H9 (cell line): ENCODE data around the gene PLXNA4. TPM values are rescaled to one million over a fixed set of nuclear protein-coding genes. Genes with fewer than 3 reads are reported as not detected.

ENCODE experiments used
- DNase-seq: peaks from one replicate; pipeline ENCODE4 v3.0.0-alpha.2; 2017
- H2AFZ ChIP-seq: one replicate; pipeline ENCODE4 v1.6.1; 2013; ENCODE audit warnings: mild to moderate bottlenecking, low read length, control low read depth, moderate library complexity
- H2AK5ac ChIP-seq: 2 replicates; pipeline ENCODE4 v1.6.1; 2013; ENCODE audit warnings: low read length, control low read depth, mixed read lengths; ENCODE audit not compliant: insufficient read length
- H2BK120ac ChIP-seq: one replicate; pipeline ENCODE4 v1.6.1; 2013; ENCODE audit warnings: low read depth, mild to moderate bottlenecking, low read length, control low read depth, inconsistent platforms; ENCODE audit not compliant: poor library complexity, severe bottlenecking
- H2BK12ac ChIP-seq: 2 replicates; pipeline ENCODE4 v1.6.1; 2013; ENCODE audit warnings: low read length, control low read depth, mixed read lengths, low read depth; ENCODE audit not compliant: insufficient read length
- H2BK15ac ChIP-seq: 2 replicates; pipeline ENCODE4 v1.6.1; 2013; ENCODE audit warnings: low read depth, low read length, control low read depth
- H2BK20ac ChIP-seq: one replicate; pipeline ENCODE4 v1.6.1; 2013; ENCODE audit warnings: low read depth, mild to moderate bottlenecking, low read length, control low read depth, inconsistent platforms; ENCODE audit not compliant: poor library complexity, severe bottlenecking
- H2BK5ac ChIP-seq: 2 replicates; pipeline ENCODE4 v1.6.1; 2013; ENCODE audit warnings: low read length, control low read depth, mixed read lengths; ENCODE audit not compliant: insufficient read length
- H3K14ac ChIP-seq: 2 replicates; pipeline ENCODE4 v1.6.1; 2013; ENCODE audit warnings: low read length, control low read depth; ENCODE audit not compliant: insufficient read depth
- H3K18ac ChIP-seq: 2 replicates; pipeline ENCODE4 v1.6.1; 2013; ENCODE audit warnings: low read depth, mild to moderate bottlenecking, mixed read lengths, low read length, control low read depth; ENCODE audit not compliant: insufficient read length
- H3K23ac ChIP-seq: 2 replicates; pipeline ENCODE4 v1.6.1; 2013; ENCODE audit warnings: low read length, control low read depth, mixed read lengths, low read depth; ENCODE audit not compliant: insufficient read length
- H3K23me2 ChIP-seq: 2 replicates; pipeline ENCODE4 v1.6.1; 2013; ENCODE audit warnings: low read depth, mild to moderate bottlenecking, mixed read lengths, low read length, control low read depth; ENCODE audit not compliant: insufficient read length, poor library complexity, severe bottlenecking
- H3K27ac ChIP-seq: 2 replicates; pipeline ENCODE4 v1.5.1; 2013; ENCODE audit warnings: low read length, control low read depth, mixed read lengths, low read depth; ENCODE audit not compliant: insufficient read length
- H3K27me3 ChIP-seq: 2 replicates; pipeline ENCODE4 v1.6.1; 2013; ENCODE audit warnings: low read length, control low read depth, inconsistent platforms; ENCODE audit not compliant: insufficient read depth
- H3K4ac ChIP-seq: 2 replicates; pipeline ENCODE4 v1.6.1; 2013; ENCODE audit warnings: low read depth, mild to moderate bottlenecking, control low read depth, inconsistent platforms, low read length, moderate library complexity
- H3K4me1 ChIP-seq: 2 replicates; pipeline ENCODE4 v1.6.1; 2013; ENCODE audit warnings: low read length, control low read depth, inconsistent platforms; ENCODE audit not compliant: insufficient read depth
- H3K4me2 ChIP-seq: 2 replicates; pipeline ENCODE4 v1.6.1; 2013; ENCODE audit warnings: low read length, control low read depth, mixed read lengths; ENCODE audit not compliant: insufficient read length, insufficient read depth
- H3K56ac ChIP-seq: 2 replicates; pipeline ENCODE4 v1.6.1; 2013; ENCODE audit warnings: low read depth, mild to moderate bottlenecking, mixed read lengths, low read length, control low read depth; ENCODE audit not compliant: insufficient read length
- H3K79me1 ChIP-seq: 2 replicates; pipeline ENCODE4 v1.6.1; 2013; ENCODE audit warnings: low read depth, mild to moderate bottlenecking, moderate library complexity, low read length, control low read depth, inconsistent platforms; ENCODE audit not compliant: insufficient read depth, poor library complexity, severe bottlenecking
- H3K79me2 ChIP-seq: 2 replicates; pipeline ENCODE4 v1.6.1; 2013; ENCODE audit warnings: low read length, control low read depth, inconsistent platforms; ENCODE audit not compliant: insufficient read depth
- H3K9ac ChIP-seq: 2 replicates; pipeline ENCODE4 v1.6.1; 2013; ENCODE audit warnings: low read length, control low read depth, mixed read lengths; ENCODE audit not compliant: insufficient read length; ENCODE audit errors: extremely low read depth
- H3K9me3 ChIP-seq: one replicate; pipeline ENCODE4 v1.6.1; 2013; ENCODE audit warnings: low read depth, low read length, inconsistent platforms; ENCODE audit not compliant: control insufficient read depth
- H3T11ph ChIP-seq: one replicate; pipeline ENCODE4 v1.6.1; 2013; ENCODE audit warnings: mild to moderate bottlenecking, low read length, control low read depth, inconsistent platforms
- H4K20me1 ChIP-seq: one replicate; pipeline ENCODE4 v1.6.1; 2013; ENCODE audit not compliant: control insufficient read depth, insufficient read length, insufficient read depth
- H4K5ac ChIP-seq: 2 replicates; pipeline ENCODE4 v1.6.1; 2013; ENCODE audit warnings: low read depth, mild to moderate bottlenecking, mixed read lengths, low read length, control low read depth; ENCODE audit not compliant: insufficient read length
- H4K8ac ChIP-seq: replicated peaks from 2 replicates; pipeline ENCODE4 v1.6.1; 2013; ENCODE audit warnings: low read length, control low read depth, mixed read lengths, low read depth; ENCODE audit not compliant: insufficient read length
- H4K91ac ChIP-seq: 2 replicates; pipeline ENCODE4 v1.6.1; 2013; ENCODE audit warnings: low read depth, mild to moderate bottlenecking, moderate library complexity, mixed read lengths, low read length, control low read depth; ENCODE audit not compliant: insufficient read length
- H3K27ac Mint-ChIP-seq, 3 experiments: 2 replicates in 2 of 3; 3 replicates in 1 of 3; pipeline ENCODE4 v1.8.0; 2020 to 2021; ENCODE audit warnings: mixed read lengths in 3 of 3, mild to moderate bottlenecking in 1 of 3, moderate library complexity in 1 of 3
- H3K27me3 Mint-ChIP-seq: 2 replicates; pipeline ENCODE4 v1.8.0; 2021; ENCODE audit warnings: low read depth, mild to moderate bottlenecking, moderate library complexity, mixed read lengths
- H3K36me3 Mint-ChIP-seq, 3 experiments: 2 replicates in 2 of 3; 3 replicates in 1 of 3; pipeline ENCODE4 v1.8.0; 2020 to 2021; ENCODE audit warnings: low read depth in 3 of 3, mixed read lengths in 3 of 3; ENCODE audit not compliant: insufficient read depth in 1 of 3
- H3K4me1 Mint-ChIP-seq, 2 experiments: 2 replicates each; pipeline ENCODE4 v1.8.0; 2020; ENCODE audit warnings: mixed read lengths in 2 of 2
- H3K4me3 Mint-ChIP-seq, 2 experiments: 2 replicates in 1 of 2; 3 replicates in 1 of 2; pipeline ENCODE4 v1.8.0; 2020 to 2021; ENCODE audit warnings: mild to moderate bottlenecking in 2 of 2, mixed read lengths in 2 of 2, moderate library complexity in 1 of 2
- H3K9me3 Mint-ChIP-seq, 2 experiments: 2 replicates in 1 of 2; 3 replicates in 1 of 2; pipeline ENCODE4 v1.8.0; 2020; ENCODE audit warnings: mild to moderate bottlenecking in 2 of 2, mixed read lengths in 2 of 2, moderate library complexity in 1 of 2
- WGBS: extraction: QIAGEN DNeasy Blood & Tissue Kit; methylation state at CpG from one replicate; pipeline ENCODE4 v1.1.7; 2013; ENCODE audit warnings: missing lambda C conversion rate, low lambda C conversion rate, mixed read lengths; ENCODE audit not compliant: insufficient read length; ENCODE audit errors: extremely low coverage; 5-methylcytosine and 5-hydroxymethylcytosine counted together
- total RNA-seq: library from RNA; stranded (reverse); gene quantifications from 2 replicates; pipeline ENCODE4 v1.2.1, GENCODE V29; 2021
- TF ChIP-seq, protein P1 (sequence below): fragments of 200-600 bp; sonication (generic); conservative IDR thresholded peaks from 3 replicates; pipeline ENCODE4 v1.8.0; 2021; ENCODE audit warnings: antibody characterized with exemption, mild to moderate bottlenecking

PLXNA4 gene
- total RNA-seq, 1 experiment from 2014 or later = 0.35 TPM

DNA sequence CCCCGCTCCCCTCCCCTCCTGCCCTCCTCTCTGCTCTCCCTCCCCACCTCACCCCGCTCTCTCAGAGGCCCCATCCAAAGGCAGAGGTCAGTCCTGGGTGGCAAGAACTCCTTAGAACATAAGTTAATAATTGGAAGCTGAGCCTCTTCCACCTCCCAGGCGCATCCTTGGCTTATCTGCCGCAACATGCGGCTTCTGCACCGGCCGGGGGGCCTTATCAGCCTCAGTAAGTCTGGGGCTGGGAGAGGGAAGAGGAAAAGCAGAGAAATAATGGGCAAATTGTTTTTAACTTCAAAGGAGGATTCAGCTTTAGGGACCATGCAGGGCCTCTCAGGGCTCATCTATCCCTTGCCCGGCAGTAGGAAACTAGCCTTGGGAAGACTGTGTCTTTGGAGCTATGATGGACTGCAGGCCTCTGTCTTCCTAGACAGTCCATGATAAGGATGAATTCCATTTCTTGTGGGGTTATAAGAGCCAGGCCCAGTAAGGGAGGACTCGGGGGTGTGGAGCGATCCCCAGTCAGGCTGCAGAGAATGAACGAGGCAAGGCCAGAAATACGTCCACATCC lies 411.6 kb downstream of the PLXNA4 start:
- no peak overlapping the region for H3K14ac ChIP-seq
- no peaks in the 10 kb centered on the region for H3K4me1 ChIP-seq
- H3K9me3 ChIP-seq = no peaks in the 10 kb centered on the region
- no peak overlapping the region for H4K5ac ChIP-seq
- no peak overlapping the region for H2BK120ac ChIP-seq
- no peak overlapping the region for H2BK5ac ChIP-seq
- no peak overlapping the region for H3K23ac ChIP-seq
- no peaks in the 10 kb centered on the region for H3K79me2 ChIP-seq
- H2BK15ac ChIP-seq = no peak overlapping the region
- H3K4ac ChIP-seq = no peak overlapping the region
- H3K18ac ChIP-seq = no peak overlapping the region
- Mint-ChIP-seq H3K4me1 (peaks cover 20 to 39% of the 10 kb centered on the region in 2 experiments), H3K9me3 (no peaks in the 10 kb centered on the region), H3K4me3 (no peak overlapping the region), H3K27ac (no peak overlapping the region), H3K36me3 (peaks cover 0 to 2% (median 0%) of the 10 kb centered on the region in 3 experiments; a peak in 2 of 7 replicates), H3K27me3 (peaks cover 10% of the 10 kb centered on the region; the same call in 1 of the 2 replicates)
- no peak overlapping the region for H3K56ac ChIP-seq
- no peak overlapping the region for H4K91ac ChIP-seq
- H3K27me3 ChIP-seq = no peaks in the 10 kb centered on the region
- WGBS = no CpG with 5 or more reads among the region's 12 CpGs
- no peak overlapping the region for H3K9ac ChIP-seq
- no peak overlapping the region for H2AFZ ChIP-seq
- no peak overlapping the region for H4K8ac ChIP-seq
- no peak overlapping the region for H2BK20ac ChIP-seq
- H3K23me2 ChIP-seq = no peaks in the 10 kb centered on the region
- H2BK12ac ChIP-seq = no peak overlapping the region
- no peak overlapping the region for H2AK5ac ChIP-seq
- no peak overlapping the region for H3K4me2 ChIP-seq
- DNase-seq = no peak
- no peak overlapping the region for H3T11ph ChIP-seq
- no peaks in the 10 kb centered on the region for H4K20me1 ChIP-seq
- no peaks in the 10 kb centered on the region for H3K79me1 ChIP-seq
- no peak overlapping the region for H3K27ac ChIP-seq
- TF ChIP-seq, protein P1, sequence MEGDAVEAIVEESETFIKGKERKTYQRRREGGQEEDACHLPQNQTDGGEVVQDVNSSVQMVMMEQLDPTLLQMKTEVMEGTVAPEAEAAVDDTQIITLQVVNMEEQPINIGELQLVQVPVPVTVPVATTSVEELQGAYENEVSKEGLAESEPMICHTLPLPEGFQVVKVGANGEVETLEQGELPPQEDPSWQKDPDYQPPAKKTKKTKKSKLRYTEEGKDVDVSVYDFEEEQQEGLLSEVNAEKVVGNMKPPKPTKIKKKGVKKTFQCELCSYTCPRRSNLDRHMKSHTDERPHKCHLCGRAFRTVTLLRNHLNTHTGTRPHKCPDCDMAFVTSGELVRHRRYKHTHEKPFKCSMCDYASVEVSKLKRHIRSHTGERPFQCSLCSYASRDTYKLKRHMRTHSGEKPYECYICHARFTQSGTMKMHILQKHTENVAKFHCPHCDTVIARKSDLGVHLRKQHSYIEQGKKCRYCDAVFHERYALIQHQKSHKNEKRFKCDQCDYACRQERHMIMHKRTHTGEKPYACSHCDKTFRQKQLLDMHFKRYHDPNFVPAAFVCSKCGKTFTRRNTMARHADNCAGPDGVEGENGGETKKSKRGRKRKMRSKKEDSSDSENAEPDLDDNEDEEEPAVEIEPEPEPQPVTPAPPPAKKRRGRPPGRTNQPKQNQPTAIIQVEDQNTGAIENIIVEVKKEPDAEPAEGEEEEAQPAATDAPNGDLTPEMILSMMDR = no peak
